ENCODE data around the gene NIP7. TPM values are rescaled to one million over a fixed set of nuclear protein-coding genes. Genes with fewer than 3 reads are reported as not detected.

NIP7 gene
- total and polyA plus RNA-seq, 2 of the 8 experiments (the other 6 are each of a cell fraction or from before 2014, with no cell fraction given), result 14.5 to 52.2 TPM

GRCh38 chr16:69363281-69363717, 23.7 kb downstream of the NIP7 start:
- Histone ChIP-seq H3K23me2 (ENCODE audit: low read depth, low read length) (no peaks in the 10 kb centered on the region), H4K8ac (ENCODE audit: extremely low read depth, insufficient read depth, low read length) (no peak overlapping the region), H2BK12ac (ENCODE audit: low read depth, low read length) (no peak overlapping the region), H3K56ac (replicated peaks; ENCODE audit: insufficient read length, low read depth, low read length) (no peak overlapping the region), H3K9me3 (ENCODE audit: insufficient read depth in 2 of 2, low read depth in 1 of 2, low read length in 1 of 2) (no peaks in the 10 kb centered on the region), H4K20me1 (replicated peaks in 1 of 2; ENCODE audit: control insufficient read depth in 1 of 2, insufficient read depth in 2 of 2, low read length in 2 of 2) (no peaks in the 10 kb centered on the region), H3K4me1 (replicated peaks in 1 of 4; ENCODE audit: control insufficient read depth in 3 of 4, insufficient read depth in 4 of 4, low read length in 3 of 4) (no peaks in the 10 kb centered on the region), H2BK5ac (ENCODE audit: low read depth, low read length) (no peak overlapping the region), H3K4me3 (ENCODE audit: extremely low read depth in 1 of 4, insufficient read depth in 2 of 4, low read depth in 3 of 4, low read length in 4 of 4) (no peak overlapping the region), H3K27ac (ENCODE audit: low read depth, low read length) (no peak overlapping the region), H4K91ac (replicated peaks; ENCODE audit: insufficient read length, low read length) (no peak overlapping the region), H3K23ac (ENCODE audit: insufficient read length) (no peak overlapping the region), H3K18ac (ENCODE audit: extremely low read depth, low read length) (no peak overlapping the region), H2AK5ac (ENCODE audit: low read depth, low read length) (no peak overlapping the region), H3K14ac (ENCODE audit: insufficient read length) (no peak overlapping the region), H3K4me2 (ENCODE audit: insufficient read depth in 1 of 2, low read depth in 2 of 2, low read length in 2 of 2) (no peak overlapping the region), H2BK120ac (replicated peaks; ENCODE audit: low read depth, low read length) (no peak overlapping the region), H3K27me3 (replicated peaks in 1 of 4; ENCODE audit: control insufficient read depth in 3 of 4, extremely low read depth in 1 of 4, insufficient read depth in 3 of 4, low read length in 3 of 4) (no peaks in the 10 kb centered on the region), H2BK15ac (ENCODE audit: low read length) (no peak overlapping the region), H2BK20ac (ENCODE audit: low read length) (no peak overlapping the region), H3K36me3 (ENCODE audit: control insufficient read depth in 2 of 4, insufficient read depth in 4 of 4, low read length in 3 of 4) (peaks cover 11 to 32% (median 24%) of the 10 kb centered on the region in 4 experiments), H4K5ac (ENCODE audit: insufficient read length, low read depth, low read length) (no peak overlapping the region), H3K79me2 (ENCODE audit: control insufficient read depth in 1 of 2, insufficient read depth in 2 of 2, low read length in 2 of 2) (no peaks in the 10 kb centered on the region), H2AFZ (ENCODE audit: low read length) (no peak overlapping the region), H3K79me1 (ENCODE audit: low read depth, low read length) (no peaks in the 10 kb centered on the region), H3K4ac (replicated peaks; ENCODE audit: insufficient read length, low read depth, low read length) (no peak overlapping the region), H3K9ac (replicated peaks in 1 of 4; ENCODE audit: extremely low read depth in 1 of 4, low read depth in 3 of 4, low read length in 3 of 4) (no peak overlapping the region)
- ChIA-PET POLR2A (ENCODE audit: partially characterized antibody) (no interaction called here), CTCF (ENCODE audit: partially characterized antibody) (interaction anchor here (1.3 kb wide), 1 partner anchor 10 kb away, joined by 5 read pairs; no protein-coding TSS in a partner anchor)
- DNase-seq (ENCODE audit: low read depth in 1 of 2, low spot score in 2 of 2) (no peak), FAIRE-seq (no peak)
- no peak for TF ChIP-seq BCL11A (IDR thresholded peaks at IDR 0.05; ENCODE audit: low read depth in 2 of 2, low read length in 2 of 2)
- TF ChIP-seq ATF2 (IDR thresholded peaks at IDR 0.05; ENCODE audit: low read length), result no peak
- TF ChIP-seq FOSL1 (IDR thresholded peaks at IDR 0.05; ENCODE audit: insufficient read depth, low read depth, low read length), result no peak
- TF ChIP-seq CEBPB (IDR thresholded peaks at IDR 0.05; ENCODE audit: low read depth, low read length), result peak; percentile 71; the same call in 1 of the 2 replicates
- TF ChIP-seq EZH2 (IDR thresholded peaks at IDR 0.05; ENCODE audit: low read depth, low read length, severe bottlenecking), result no peak
- no peak for TF ChIP-seq CHD1 (IDR thresholded peaks at IDR 0.05; ENCODE audit: low read depth, low read length)
- TF ChIP-seq TAF1 (IDR thresholded peaks at IDR 0.05; ENCODE audit: low read depth, low read length), result no peak
- TF ChIP-seq CBX8 (IDR thresholded peaks at IDR 0.05; ENCODE audit: borderline replicate concordance, low read depth, low read length), result no peak
- WGBS, 2 experiments (ENCODE audit: extremely low coverage in 1 of 2, insufficient coverage in 1 of 2, insufficient read length in 1 of 2, insufficient replicate concordance in 2 of 2, low coverage in 1 of 2, low lambda C conversion rate in 2 of 2, missing lambda C conversion rate in 1 of 2), result 92% methylated on average over 5 of the region's 5 CpGs; no CpG with 5 or more reads in 1 of the 2 experiments
